HG02840 (cell line): ENCODE data around the gene DHX16.
"Not testable (repeated sequence)": the region's sequence is repeated elsewhere in the genome, so short reads cannot be mapped to it uniquely, and the experiment has no call there.

Source experiments
- ATAC-seq: cut with Tn5 transposase; IDR thresholded peaks from one replicate; pipeline ENCODE4 v1.9.1; 2021; ENCODE audit warnings: mild to moderate bottlenecking, moderate library complexity, moderate number of reproducible peaks; ENCODE audit not compliant: unreplicated experiment, low FRiP score

The DHX16 gene

GRCh38 chr6:30681766-30682142 lies 8.9 kb upstream of the DHX16 start:
- no peak for ATAC-seq

GRCh38 chr6:30679765-30680535 lies 7.1 kb upstream of the DHX16 start:
- ATAC-seq: no peak

- ATAC-seq: no peak
These were observed 6.3 kb upstream of the DHX16 start for GRCh38 chr6:30678964-30679726.

- ATAC-seq: no peak
These were observed 4.0 kb upstream of the DHX16 start for GRCh38 chr6:30676660-30677285.

GRCh38 chr6:30670760-30671527 lies 1.9 kb downstream of the DHX16 start:
- ATAC-seq: no peak

GRCh38 chr6:30666300-30666699 lies 6.5 kb downstream of the DHX16 start:
- not testable (repeated sequence) for ATAC-seq

GRCh38 chr6:30664994-30665767 lies 7.6 kb downstream of the DHX16 start:
- ATAC-seq: no peak

- ATAC-seq: not testable (repeated sequence)
These were observed 14.9 kb downstream of the DHX16 start for GRCh38 chr6:30657922-30658321.

GRCh38 chr6:30657454-30657853 lies 15.4 kb downstream of the DHX16 start:
- ATAC-seq: no peak

- ATAC-seq: no peak
These were observed 16.3 kb downstream of the DHX16 start for GRCh38 chr6:30656513-30656912.

- no peak for ATAC-seq
These were observed 17.1 kb downstream of the DHX16 start for GRCh38 chr6:30655743-30656094.

GRCh38 chr6:30654798-30655742 lies 17.7 kb downstream of the DHX16 start:
- no peak for ATAC-seq

- no peak for ATAC-seq
These were observed 21.7 kb downstream of the DHX16 start for GRCh38 chr6:30651143-30651542.

GRCh38 chr6:30647242-30648116 lies 25.3 kb downstream of the DHX16 start:
- ATAC-seq: peak; percentile 68

GRCh38 chr6:30646450-30647241 lies 26.2 kb downstream of the DHX16 start, which contains the start of gene C6orf136:
C6orf136 (plus strand) TSS chr6:30647133; CDS start chr6:30647232, 99 bp downstream.
- peak; percentile 50 for ATAC-seq

- no peak for ATAC-seq
These were observed 26.8 kb downstream of the DHX16 start for GRCh38 chr6:30645989-30646388.

GRCh38 chr6:30644769-30645168 lies 28.0 kb downstream of the DHX16 start:
- ATAC-seq: no peak
